ENCODE measurements around the gene DLAT.

Gene DLAT

DNA sequence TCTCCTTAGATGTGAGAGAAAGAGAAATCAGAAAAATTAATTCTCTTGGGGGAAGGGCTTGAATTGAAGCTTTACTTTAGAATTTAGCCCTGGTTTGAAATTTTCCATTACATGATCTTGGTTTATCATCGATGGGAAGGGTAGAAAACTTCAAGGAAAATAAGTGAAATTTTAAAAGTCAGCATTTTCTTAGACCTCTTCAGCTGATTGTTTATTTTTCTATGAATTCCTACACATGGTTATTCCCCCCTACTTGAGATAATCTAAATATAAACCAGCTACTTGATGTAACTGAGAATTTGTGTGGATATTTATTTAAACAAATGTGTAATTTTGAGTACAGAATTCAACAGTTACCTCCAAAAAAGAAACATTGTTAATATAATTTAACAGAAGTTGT, 37.7 kb downstream of the DLAT start:
- ChIA-PET POLR2A (ENCODE audit: low non-redundant PET) (no interaction called here), CTCF (no interaction called here)
- no peak overlapping the region for H3K27ac ChIP-seq
- TF ChIP-seq, protein P1, sequence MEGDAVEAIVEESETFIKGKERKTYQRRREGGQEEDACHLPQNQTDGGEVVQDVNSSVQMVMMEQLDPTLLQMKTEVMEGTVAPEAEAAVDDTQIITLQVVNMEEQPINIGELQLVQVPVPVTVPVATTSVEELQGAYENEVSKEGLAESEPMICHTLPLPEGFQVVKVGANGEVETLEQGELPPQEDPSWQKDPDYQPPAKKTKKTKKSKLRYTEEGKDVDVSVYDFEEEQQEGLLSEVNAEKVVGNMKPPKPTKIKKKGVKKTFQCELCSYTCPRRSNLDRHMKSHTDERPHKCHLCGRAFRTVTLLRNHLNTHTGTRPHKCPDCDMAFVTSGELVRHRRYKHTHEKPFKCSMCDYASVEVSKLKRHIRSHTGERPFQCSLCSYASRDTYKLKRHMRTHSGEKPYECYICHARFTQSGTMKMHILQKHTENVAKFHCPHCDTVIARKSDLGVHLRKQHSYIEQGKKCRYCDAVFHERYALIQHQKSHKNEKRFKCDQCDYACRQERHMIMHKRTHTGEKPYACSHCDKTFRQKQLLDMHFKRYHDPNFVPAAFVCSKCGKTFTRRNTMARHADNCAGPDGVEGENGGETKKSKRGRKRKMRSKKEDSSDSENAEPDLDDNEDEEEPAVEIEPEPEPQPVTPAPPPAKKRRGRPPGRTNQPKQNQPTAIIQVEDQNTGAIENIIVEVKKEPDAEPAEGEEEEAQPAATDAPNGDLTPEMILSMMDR (conservative IDR thresholded peaks at IDR 0.05; ENCODE audit: low read depth), result no peak
- no peak for DNase-seq (ENCODE audit: low spot score)

DNA sequence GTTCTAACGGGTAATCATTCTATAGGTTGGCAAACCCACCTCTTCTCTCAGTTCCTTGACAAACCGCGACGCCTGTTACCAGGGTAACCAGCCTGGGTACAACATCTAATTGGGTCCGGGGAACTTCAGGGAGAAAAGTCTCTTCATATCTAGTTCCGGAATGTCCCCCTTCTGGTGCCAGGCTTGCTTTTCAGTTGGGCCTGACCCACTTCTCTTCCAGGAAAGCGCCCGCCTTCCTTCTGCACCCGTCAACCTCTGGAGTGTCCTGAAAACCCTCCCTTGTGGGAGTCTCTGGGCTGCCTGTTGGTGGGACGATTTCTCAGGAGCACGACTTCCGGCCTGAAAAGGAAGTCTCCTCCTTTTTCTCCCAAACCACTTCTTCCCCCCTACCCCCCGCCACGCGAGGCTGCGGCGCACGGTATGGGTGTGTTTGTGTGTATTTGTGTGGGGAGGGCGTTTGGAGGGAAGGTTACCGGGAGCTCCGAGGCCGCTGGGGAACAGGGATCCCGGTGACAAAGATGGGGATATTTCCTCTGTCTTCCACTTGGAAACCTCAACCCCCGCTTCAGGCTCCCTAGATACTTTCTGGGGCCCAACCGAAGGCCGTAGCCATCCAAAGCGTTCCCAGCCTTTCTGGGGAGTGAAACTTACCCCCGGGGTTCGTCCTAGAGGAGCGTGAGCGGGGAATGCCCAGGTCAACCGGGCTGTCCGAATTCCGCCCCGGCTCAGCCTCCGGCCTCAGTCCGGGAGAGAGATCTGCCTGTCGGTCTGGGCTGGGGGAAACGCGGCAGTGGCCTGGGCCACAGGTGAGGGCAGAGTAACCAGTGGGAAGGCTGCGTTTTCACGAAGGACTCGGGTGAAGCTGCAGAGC, 49.0 kb downstream of the DLAT start, which contains the start of the genes NKAPD1 and PIH1D2:
NKAPD1 (plus strand) TSS at position 359 of the 871 bp plus-strand sequence. CDS start 1,276 bp downstream, outside the sequence.
PIH1D2 (minus strand) TSS at position 77 of the 871 bp plus-strand sequence. CDS start 843 bp downstream, outside the sequence.
- POLR2A ChIA-PET (ENCODE audit: low non-redundant PET), result no interaction called here
- CTCF ChIA-PET, result interaction anchor here (0.7 kb wide), 1 partner anchor 113 kb away, joined by 3 read pairs; no protein-coding TSS in a partner anchor

DNA sequence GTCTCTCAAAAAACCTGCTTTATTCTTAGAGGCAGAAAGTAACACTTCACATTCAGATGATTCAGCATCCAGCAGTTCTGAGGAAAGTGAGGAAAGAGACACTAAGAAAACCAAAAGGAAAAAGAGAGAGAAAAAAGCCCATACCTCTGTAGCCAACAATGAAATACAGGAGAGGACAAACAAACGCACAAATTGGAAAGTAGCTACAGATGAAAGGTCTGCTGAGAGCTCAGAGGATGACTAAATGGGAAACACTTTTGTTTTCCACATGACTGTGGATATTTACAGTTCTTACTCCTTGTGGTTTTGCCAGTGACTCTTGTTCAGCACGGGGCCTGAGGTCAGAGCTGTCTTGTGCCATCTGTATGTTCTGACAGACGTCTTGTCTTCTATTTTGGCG, 57.5 kb downstream of the DLAT start:
- no peak overlapping the region for H3K27ac ChIP-seq
- ChIA-PET CTCF (interaction anchor here (0.6 kb wide), 1 partner anchor 130 kb away, joined by 4 read pairs; no protein-coding TSS in a partner anchor), POLR2A (ENCODE audit: low non-redundant PET) (no interaction called here)
- DNase-seq (ENCODE audit: low spot score), result no peak
- TF ChIP-seq, protein P1 (conservative IDR thresholded peaks at IDR 0.05; ENCODE audit: low read depth), result no peak

More for the DNA sequence above, 49.0 kb downstream of the DLAT start, which contains the start of the genes NKAPD1 and PIH1D2:
- DNase-seq (ENCODE audit: low spot score), result peak; percentile 89
- TF ChIP-seq, protein P1 (conservative IDR thresholded peaks at IDR 0.05; ENCODE audit: low read depth), result no peak
- H3K27ac ChIP-seq, result peak within 1 kb of the TSS; percentile 93

DNA sequence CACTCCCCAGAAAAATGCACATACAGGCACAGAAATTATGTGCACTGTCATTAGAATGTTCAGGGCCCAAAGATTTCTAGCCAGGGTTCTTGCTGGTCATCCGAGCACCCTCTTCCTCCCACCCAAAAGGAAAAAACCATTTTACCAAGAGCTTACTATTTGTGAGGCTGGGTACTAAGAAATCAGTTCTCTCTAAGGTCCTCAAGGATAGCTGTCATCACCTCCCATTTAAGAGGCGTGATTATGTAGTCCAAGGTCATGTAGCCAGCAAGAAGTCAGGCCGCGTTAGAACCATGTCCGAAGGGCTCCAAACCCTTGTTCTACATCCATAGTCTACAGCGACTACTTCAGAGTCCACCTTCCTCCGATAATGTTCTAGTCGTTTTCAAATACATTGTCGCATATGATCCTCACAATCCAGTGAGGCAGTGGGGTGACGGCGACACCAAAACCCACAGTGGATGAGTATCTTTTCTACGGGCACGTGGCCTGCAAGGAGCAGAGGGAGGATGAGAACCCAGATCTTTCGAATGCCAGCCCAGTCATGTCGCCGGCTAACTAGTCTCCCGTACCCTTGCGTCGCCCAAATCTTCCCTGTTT, 60.7 kb downstream of the DLAT start:
- TF ChIP-seq, protein P1 (conservative IDR thresholded peaks at IDR 0.05; ENCODE audit: low read depth), result no peak
- ChIA-PET CTCF (interaction anchor here (0.7 kb wide), 1 partner anchor 14 kb away, joined by 3 read pairs; no protein-coding TSS in a partner anchor), POLR2A (ENCODE audit: low non-redundant PET) (interaction anchor here (0.6 kb wide), 1 partner anchor 16 kb away, joined by 4 read pairs; no protein-coding TSS in a partner anchor)
- peak; percentile 44 for DNase-seq (ENCODE audit: low spot score)
- H3K27ac ChIP-seq, result peak overlapping the region; percentile 72

DNA sequence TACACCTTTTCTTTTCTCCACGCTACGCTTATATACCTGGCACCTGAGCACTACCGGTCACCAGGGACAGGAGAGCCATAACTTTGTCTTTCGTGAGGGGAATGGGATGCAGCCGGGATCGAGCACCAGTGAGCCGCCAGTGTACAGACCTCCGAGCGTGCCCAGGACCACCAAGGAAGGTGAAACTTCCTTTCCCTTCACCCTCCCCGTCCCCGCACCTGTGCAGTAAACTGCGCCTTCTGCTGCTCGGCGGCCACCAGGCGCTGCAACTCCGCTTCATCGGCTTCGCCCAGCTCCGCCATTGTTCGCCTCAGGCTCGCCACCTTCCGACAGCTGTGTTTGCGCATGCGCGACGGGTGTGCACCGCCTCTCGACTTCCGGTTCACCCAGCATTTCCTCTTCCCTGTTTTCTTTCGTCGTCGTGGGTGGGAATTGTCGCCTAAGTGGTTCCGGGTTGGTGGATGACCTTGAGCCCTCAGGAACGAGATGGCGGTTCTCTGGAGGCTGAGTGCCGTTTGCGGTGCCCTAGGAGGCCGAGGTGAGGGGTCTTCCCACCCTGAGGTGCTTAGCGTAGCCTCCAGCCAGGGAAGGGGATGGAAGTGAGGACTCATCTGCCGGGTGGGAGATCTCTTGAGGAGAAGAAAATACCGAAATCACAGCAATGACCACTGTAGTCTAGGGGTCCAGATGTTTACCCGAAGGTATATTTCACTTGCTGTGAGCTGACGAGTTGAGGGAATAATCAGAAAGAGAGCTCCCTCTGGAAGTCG, 61.4 kb downstream of the DLAT start, which contains the start of the genes SDHD and TIMM8B:
SDHD (plus strand) TSS at position 452 of the 770 bp plus-strand sequence; CDS start at position 487, 35 bp downstream.
TIMM8B (minus strand) TSS at position 335 of the 770 bp plus-strand sequence; CDS start at position 302, 33 bp downstream.
- ChIA-PET CTCF (interaction anchor here (0.7 kb wide), 1 partner anchor 74 kb away, joined by 3 read pairs; no protein-coding TSS in a partner anchor), POLR2A (ENCODE audit: low non-redundant PET) (interaction anchor here (0.6 kb wide), 1 partner anchor 15 kb away, joined by 4 read pairs; no protein-coding TSS in a partner anchor)
- TF ChIP-seq, protein P1 (conservative IDR thresholded peaks at IDR 0.05; ENCODE audit: low read depth), result no peak
- DNase-seq (ENCODE audit: low spot score), result peak; percentile 96
- peak within 1 kb of the TSS; percentile 72 for H3K27ac ChIP-seq
